Smooth muscle cell of trachea (primary cell): ENCODE measurements around the gene PRUNE2. TPM values are rescaled to one million over a fixed set of nuclear protein-coding genes. Genes with fewer than 3 reads are reported as not detected.

ENCODE experiments used
- total RNA-seq: library from RNA; depleted of rRNA; stranded (reverse); fragments of >200 nt; gene quantifications from 2 replicates; pipeline ENCODE4 v1.2.1, GENCODE V29; 2014

The PRUNE2 gene, protein sequence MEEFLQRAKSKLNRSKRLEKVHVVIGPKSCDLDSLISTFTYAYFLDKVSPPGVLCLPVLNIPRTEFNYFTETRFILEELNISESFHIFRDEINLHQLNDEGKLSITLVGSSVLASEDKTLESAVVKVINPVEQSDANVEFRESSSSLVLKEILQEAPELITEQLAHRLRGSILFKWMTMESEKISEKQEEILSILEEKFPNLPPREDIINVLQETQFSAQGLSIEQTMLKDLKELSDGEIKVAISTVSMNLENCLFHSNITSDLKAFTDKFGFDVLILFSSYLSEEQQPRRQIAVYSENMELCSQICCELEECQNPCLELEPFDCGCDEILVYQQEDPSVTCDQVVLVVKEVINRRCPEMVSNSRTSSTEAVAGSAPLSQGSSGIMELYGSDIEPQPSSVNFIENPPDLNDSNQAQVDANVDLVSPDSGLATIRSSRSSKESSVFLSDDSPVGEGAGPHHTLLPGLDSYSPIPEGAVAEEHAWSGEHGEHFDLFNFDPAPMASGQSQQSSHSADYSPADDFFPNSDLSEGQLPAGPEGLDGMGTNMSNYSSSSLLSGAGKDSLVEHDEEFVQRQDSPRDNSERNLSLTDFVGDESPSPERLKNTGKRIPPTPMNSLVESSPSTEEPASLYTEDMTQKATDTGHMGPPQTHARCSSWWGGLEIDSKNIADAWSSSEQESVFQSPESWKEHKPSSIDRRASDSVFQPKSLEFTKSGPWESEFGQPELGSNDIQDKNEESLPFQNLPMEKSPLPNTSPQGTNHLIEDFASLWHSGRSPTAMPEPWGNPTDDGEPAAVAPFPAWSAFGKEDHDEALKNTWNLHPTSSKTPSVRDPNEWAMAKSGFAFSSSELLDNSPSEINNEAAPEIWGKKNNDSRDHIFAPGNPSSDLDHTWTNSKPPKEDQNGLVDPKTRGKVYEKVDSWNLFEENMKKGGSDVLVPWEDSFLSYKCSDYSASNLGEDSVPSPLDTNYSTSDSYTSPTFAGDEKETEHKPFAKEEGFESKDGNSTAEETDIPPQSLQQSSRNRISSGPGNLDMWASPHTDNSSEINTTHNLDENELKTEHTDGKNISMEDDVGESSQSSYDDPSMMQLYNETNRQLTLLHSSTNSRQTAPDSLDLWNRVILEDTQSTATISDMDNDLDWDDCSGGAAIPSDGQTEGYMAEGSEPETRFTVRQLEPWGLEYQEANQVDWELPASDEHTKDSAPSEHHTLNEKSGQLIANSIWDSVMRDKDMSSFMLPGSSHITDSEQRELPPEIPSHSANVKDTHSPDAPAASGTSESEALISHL (N-terminal part only)
- 10.6 and 11.4 TPM in 2 replicates for total RNA-seq

DNA sequence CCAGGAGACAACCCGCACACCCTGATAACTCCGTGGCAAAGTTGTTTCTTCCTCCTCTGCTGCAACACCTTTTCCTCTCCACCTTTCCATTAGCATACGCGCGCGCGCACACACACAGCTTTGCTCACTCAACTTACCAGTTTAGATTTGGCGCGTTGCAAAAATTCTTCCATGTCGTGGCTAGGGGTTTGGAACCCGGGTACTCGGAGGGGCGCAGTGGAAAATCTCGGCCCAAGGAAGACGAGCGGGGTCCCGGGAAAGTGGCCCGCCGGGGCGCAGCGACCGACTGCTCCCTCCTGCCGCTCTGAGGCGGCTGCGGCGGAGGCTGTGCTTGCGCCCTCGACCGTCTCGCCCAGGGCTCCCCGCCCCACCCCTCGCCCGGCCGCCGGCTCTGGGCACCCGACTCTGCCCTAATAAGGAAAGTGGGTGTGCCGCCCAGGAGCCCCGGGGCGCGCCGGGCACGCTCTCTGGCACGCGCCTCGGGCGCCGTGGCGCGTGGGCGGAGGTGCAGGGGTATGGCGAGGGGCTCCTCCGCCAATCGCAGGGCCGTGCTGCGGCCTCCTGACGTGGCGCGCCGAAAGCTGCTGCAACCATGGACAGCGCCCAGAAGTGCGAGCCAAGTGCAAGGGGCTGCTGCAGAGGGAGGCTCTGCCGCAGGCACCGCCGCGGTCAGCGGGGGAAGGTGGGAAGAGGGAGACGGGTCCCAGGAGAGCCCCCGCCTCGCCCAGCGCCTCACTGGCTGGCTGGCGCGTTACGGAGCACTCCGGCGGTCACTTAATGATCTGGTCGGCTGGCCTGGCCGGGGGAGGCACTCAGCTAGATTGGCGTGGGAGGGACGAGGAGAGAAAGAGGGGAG lies at the start of gene PRUNE2:
Gene PRUNE2, minus strand, starts transcription at position 324 of the 856 bp plus-strand sequence. Its CDS starts 151 bp downstream, at position 173.

GRCh38 chr9:76764138-76764537 lies 141.8 kb downstream of the PRUNE2 start, which contains the start of gene PCA3:
PCA3 (plus strand) TSS chr9:76764438.

Other genes starting within 250 kb of the PRUNE2 start
- gene PCA3, start 141.7 kb downstream of the PRUNE2 start, total RNA-seq, result not detected in 2 replicates
- gene FOXB2, start 113.5 kb upstream of the PRUNE2 start, total RNA-seq, result not detected in 2 replicates